ENCODE data around the gene DSCAM.

The DSCAM gene

DNA sequence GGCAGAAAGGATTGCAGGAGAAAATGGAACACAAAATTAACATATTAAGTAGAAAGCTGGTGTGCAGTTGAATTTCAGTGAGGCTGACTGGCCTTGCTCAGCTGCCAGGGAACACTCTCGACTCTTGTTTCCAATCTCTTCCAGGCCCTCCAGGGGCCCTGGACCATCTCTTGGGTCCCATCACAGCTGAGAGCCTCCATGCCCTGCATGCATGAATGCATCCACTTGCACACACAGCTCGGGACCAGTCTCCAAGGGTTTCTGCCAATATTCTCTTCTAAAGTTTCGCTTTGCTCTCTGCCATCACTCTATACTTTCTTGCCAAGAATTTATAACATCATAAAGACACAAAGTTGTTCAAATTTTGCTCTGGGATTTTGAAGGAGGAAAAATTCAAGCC lies 200.3 kb downstream of the DSCAM start:
- peak; percentile 65 for DNase-seq

- DNase-seq = no peak
Measured at GRCh38 chr21:40641042-40641441, 205.9 kb downstream of the DSCAM start.

- DNase-seq = peak; percentile 45
Measured at GRCh38 chr21:40640266-40640789, 206.6 kb downstream of the DSCAM start.

- DNase-seq = peak; percentile 64
Measured at GRCh38 chr21:40639616-40640194, 207.3 kb downstream of the DSCAM start.

DNA sequence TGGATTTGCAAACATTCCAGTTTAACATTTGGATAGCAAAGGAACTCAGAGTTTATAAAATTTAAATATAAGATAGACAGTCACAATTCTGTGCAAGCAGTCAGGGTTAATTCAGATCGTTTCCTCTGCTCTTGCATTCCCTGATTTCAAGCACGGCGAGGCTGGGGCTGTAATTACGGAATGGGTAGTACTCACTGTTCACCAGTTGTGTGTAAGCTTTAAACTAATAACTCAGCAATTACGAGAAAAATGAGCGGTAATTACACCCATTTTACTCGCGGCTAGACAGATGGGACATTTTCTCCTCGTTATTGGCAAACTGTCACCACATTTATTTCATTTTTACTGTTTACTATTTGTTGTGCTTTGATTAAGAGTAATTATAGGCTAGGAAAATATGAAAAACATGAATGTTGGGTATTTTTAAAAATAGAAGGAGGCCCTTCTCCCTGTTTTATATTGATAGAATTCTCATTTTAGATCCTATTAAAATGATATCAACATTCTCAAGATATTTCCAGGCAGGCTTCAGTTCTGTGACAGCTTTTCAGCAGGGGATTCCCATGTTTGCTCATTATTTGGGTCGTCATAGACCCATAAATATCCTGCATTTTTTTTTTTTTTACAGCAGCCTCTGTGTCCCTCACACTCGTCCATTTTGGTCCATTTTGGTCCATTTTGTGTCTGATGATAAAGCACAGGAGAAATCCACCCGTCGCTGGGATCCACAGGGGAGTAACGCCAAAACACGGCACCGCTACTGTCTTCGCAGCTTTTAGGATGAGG lies 208.3 kb downstream of the DSCAM start:
- DNase-seq = peak; percentile 61

DNA sequence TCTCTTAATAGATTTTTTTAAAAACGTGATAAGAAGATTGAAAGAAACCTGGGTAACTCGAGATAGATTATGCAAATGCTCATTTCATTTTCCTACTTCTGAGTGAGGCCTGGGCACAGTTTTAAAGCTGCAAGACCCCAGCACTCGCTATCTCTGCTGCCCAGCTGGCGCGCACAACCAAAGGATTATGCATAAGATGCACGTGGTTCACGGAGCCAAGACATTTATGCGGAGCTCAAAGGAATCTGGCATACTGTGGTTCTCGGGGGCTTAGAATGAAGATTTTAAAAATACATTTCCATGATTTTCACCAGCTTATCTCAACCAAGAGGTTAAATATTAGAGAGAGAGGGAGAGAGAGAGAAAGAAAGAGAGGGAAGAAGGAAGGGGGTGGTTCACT lies 210.9 kb downstream of the DSCAM start:
- peak; percentile 52 for DNase-seq

GRCh38 chr21:40635391-40635790 lies 211.6 kb downstream of the DSCAM start:
- DNase-seq = no peak

- no peak for DNase-seq
Measured at GRCh38 chr21:40634141-40634540, 212.8 kb downstream of the DSCAM start.

DNA sequence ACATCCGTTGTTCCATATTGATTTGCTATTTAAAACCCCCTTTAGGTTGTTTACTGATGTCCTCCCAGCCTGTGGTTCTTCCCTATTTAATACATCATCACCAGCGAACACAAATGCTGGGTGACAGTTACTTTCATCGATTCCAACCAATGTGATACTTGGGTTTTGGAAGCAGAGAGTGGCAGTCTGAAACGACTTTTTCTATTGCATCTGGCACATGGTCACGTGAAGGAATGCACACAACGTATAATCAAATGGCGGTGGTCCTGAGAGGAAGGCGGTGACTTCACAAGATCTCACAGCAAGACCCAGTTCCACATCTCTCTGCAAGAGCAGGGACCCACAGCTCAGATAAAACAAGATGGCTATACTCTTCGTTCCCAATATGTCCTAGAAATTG lies 213.9 kb downstream of the DSCAM start:
- peak; percentile 59 for DNase-seq

- DNase-seq = no peak
Measured at GRCh38 chr21:40631211-40631610, 215.7 kb downstream of the DSCAM start.

- DNase-seq = no peak
Measured at GRCh38 chr21:40625991-40626390, 221.0 kb downstream of the DSCAM start.

- no peak for DNase-seq
Measured at GRCh38 chr21:40623528-40623927, 223.4 kb downstream of the DSCAM start.

- DNase-seq = peak; percentile 5
Measured at GRCh38 chr21:40622531-40622930, 224.4 kb downstream of the DSCAM start.

- peak; percentile 41 for DNase-seq
Measured at GRCh38 chr21:40620386-40621145, 226.4 kb downstream of the DSCAM start.

DNA sequence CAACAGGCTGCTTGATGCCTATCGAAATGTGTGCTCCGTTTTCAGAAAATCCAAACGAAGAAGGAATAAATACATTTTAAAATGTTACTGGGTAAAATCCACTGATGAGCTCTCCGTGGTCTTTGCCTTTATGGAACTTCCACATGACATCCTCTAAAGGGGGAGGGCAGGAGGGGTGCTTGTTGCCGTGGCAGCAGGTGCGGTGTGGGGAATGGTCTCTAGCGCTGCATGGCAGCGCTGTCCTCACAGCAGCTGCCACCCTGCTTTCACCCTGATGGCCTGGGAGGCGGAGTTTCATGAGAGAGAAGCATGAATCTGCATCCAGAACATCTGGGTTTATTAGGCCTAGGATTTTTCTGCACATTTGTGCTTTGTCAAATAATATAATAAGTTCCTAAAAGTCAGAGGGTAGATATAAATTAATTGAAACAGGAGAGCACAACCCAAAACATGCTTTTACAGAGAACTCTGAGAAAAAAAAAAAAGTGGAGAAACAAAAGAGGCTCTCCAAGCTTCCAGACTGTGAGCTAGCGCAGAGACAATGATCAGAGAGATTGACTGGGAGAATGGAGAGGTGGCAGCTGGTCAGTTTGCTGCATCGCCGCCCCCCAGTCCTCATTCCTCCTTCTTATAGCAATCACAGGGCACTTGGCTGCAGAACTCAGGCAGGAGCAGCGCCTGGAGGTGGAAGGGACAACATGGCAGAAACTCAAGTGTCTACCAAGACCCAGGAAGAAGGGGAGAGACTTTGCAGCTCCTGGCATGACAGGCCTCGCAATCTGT lies 228.6 kb downstream of the DSCAM start:
- DNase-seq = peak; percentile 72

DNA sequence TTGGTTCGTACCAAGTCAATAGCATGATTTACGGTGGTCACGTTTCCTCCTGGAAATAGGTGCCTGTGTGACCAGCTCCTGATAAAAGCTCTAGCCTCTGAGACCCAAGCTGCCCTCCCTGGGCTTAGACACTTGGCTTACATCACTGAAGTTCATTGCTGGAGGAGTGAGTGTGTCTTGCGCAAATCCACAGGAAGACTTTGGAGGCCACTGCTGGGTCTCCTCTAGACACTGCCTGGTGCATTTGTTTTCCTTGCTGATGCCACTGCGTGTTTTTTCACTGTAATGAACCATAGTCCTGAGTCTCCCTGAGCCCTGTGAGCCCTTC lies 230.6 kb downstream of the DSCAM start:
- DNase-seq = no peak

DNA sequence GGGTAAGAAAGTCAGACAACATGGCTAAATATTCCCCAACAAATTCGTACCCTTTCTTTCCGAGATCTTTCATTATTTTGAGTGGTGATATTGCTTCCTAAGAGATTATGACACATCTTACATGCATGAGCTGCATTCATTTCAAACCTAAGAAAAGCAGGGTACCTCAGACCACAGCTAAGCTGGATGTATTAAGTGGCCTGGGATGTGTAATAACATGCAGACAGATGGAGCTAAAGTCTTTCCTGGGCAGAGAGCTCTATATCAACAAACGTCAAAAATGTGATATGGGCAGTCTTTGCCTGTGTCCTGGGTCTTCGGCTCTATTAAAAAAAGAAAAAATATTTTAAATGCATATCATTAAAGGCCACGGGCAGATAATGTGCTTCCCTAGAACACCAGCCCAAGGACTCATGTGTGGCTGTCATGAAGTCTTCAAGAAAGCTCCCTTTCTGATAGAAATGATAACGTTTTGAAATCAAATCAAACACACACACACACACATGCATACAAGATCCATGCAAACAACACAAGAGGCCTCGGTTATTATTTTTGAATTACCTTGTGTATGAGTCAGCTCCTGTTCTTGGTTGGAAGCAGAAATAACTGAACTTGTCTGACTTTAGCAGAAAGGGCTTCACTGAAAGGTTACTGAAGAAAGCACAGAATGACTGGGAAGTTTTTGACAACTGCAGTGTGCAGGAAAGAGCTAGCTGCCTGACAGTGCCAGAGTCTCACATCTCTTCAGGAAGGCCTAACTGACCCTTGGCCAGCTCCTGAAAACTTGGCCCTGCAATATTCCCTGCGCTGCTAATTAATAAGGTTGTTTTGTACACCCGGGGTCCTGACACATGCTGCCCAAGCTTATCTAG lies 231.2 kb downstream of the DSCAM start:
- peak; percentile 30 for DNase-seq

- peak; percentile 81 for DNase-seq
Measured at GRCh38 chr21:40613546-40614030, 233.4 kb downstream of the DSCAM start.

DNA sequence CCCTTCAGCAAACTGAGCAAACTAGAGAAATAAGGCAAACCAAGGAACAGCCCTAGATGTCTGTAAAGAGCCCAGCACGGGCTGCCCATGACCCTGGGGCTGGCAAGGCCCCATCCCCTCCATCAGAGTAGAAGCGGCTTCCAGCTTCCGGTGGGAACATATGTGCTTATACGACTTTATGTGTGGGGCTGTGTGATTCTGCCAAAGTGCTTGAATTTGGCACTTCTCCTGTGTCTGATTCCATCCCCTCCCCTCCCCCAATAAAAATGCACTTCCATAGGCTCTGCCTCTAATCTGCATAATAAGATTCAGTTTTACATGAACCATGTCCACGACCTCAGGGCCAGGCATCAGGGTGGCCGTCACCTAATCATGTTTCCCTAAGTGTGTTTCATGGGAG lies 236.6 kb downstream of the DSCAM start:
- no peak for DNase-seq

DNA sequence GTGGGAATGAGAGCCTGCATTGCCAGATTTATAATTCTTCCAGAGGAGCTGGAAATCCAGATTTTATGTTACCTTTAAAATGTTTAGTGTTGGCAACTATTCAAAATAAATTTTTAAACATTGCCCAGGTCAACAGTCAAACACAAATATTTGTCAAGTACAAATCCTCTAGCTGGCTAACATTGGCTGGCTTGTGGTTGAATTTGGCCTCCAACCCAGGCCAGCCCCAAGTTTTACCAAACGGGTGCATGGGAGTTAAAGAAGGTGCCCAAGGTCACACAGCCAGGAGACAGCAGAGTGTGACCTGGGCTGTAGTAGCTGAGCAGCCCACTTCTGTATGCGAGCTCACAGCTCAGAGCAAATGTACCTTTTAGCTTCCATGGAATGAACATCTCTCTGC lies 240.6 kb downstream of the DSCAM start:
- DNase-seq = no peak

DNA sequence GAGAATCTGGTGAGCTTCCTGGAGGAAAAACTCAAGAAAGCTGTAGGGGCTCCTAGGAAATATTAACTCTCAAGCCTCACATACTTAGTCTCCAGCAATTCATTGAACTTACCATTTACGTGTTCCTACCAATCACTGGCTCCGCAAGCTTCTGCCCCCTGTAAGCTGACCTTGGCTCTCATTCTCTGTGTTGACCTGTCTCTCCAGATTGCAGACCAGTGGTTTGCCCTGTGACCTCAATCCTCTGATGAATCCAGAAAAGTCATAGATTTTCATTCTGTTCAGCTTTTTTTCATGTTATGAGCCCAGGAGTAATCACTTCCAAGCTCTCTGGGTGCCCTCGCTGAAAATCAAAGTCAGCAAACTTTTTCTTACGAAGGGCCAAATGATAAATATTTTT lies 241.9 kb downstream of the DSCAM start:
- no peak for DNase-seq

- DNase-seq = no peak
Measured at GRCh38 chr21:40603774-40604173, 243.2 kb downstream of the DSCAM start.

All from eye (tissue), 1 donor.